Stimulated activated CD4-positive, alpha-beta T cell treated with anti-CD3 and anti-CD28 coated beads, Interleukin-4, amount 100 ng/mL, for 48 hours (primary cell): ENCODE data around the gene DNAH1.

Experiments used
- DNase-seq, 2 donors: peaks; one replicate each; pipeline ENCODE4 v3.0.0-alpha.2; 2020; ENCODE audit warnings: low read depth in 2 of 2

Gene DNAH1

DNA sequence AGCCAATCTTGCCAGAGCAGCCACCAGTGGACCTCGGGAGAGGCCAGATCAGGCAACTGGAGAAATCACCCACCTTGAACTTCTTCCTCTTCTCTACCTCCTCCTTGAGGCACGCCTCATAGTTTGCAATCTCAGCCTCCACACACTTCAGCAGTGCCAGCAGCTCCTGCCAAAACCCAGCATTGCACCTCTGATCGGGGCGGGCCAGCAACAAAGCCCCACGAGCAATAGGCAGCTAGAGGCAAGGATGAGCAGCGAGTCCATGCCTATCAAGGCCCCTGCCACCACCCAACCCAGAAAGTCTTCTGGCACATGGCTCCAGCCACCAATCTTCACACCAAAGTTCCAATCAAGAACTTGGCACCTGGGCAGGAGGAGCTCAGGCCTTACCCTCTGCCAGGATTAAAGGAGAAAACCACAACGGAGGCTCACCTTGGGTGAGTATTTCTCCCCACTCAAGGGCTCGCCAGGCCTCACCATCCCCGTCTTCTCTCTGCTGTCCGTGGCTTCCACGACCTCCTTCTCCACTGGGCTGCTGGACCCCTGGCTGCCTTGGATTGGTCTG is 86.7 kb downstream of the DNAH1 start:
- no peak for DNase-seq

DNA sequence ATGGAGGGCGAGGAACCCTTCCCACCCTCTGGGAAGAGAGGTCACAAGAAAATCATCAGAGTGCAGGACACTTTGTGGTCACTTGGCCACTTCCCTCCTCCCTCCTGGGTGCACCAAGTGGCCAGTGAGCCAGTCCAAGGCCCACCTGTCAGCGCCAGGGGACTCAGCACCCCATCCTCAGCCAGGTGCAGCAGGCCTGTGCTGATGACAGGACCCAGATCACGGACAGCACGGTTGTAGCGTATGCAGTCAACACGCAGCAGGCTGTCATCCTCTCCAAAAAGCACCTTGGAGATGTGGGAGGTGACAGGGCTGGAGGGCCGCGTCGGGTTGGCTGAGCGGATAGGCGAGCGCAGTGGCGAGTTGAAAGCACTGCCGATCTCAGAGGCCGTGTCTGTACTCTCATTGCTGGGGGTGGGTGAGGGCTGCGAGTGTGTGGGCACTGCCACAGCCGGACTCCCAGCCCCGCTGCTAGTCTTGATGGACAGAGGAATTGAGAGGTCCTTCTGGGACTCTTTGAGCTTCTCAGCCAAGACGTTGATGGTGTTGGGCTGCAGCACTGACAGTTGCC is 87.2 kb downstream of the DNAH1 start:
- DNase-seq, result no peak

GRCh38 chr3:52403955-52404354 is 87.8 kb downstream of the DNAH1 start:
- DNase-seq, result no peak

DNA sequence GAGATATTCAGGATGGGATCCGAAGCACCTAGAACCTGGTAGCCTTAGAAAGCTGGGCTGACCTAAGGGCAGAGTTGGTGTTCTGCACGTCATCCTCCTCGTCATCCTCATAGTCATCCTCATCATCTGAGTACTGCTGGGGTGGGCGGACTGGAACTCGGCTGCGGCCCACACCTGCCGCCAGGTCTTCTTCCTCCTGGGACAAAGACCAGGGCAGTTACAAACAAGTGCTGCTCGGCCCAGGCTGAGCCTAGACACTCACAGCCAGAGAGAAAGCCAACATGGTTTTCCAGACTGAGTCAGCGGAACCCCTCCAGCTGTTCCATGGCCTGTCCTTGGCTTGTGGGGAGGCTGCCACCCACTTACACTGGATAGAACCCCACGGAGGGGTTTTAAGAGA is 88.3 kb downstream of the DNAH1 start:
- no peak for DNase-seq

- no peak for DNase-seq
Observed at GRCh38 chr3:52405066-52405465, 88.9 kb downstream of the DNAH1 start.

DNA sequence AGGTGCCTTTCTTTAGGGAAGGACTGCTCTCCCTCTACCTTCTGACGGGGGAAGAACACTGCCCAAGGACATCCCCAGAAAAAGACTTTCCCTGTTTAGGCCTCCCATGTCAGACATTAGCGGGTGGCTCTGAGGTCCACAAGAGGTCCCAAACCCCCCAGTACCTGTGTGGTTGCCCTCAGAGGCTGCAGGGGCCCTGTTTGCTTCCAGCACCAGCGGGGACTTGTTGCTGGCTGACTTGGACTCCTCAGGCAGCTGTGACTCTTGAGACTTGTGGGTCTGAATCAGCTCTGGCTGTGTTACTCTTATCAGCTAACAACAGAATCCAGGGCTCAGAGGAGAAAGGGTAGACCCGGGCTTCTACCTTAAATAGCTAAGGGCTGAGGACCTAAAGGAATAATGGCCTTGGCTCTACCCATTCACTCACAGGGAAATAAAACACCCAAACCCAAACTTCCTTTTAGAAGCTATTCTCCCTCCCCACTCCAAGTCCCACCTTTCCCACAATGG is 89.5 kb downstream of the DNAH1 start:
- no peak for DNase-seq

DNA sequence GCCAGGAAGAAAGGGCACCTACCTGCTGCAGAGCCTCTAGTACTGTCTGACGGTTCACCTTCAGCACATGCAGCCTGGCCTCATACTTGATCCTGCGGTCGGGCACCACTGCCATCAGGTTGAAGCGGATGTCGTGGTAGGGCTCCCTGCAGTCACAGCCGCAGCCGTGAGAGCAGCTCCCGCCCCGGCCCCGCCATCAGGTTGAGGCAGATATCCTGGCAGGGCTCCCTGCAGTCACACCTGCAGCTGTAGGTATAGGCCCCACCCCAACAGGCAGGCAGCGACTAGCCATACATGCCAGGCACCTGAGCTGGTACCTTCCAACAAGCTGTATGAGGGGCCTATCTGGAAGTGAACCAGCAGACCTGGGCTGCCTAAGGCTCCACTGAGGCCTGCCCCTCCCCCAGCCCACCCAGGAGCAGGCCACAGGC is 90.1 kb downstream of the DNAH1 start:
- no peak for DNase-seq

DNA sequence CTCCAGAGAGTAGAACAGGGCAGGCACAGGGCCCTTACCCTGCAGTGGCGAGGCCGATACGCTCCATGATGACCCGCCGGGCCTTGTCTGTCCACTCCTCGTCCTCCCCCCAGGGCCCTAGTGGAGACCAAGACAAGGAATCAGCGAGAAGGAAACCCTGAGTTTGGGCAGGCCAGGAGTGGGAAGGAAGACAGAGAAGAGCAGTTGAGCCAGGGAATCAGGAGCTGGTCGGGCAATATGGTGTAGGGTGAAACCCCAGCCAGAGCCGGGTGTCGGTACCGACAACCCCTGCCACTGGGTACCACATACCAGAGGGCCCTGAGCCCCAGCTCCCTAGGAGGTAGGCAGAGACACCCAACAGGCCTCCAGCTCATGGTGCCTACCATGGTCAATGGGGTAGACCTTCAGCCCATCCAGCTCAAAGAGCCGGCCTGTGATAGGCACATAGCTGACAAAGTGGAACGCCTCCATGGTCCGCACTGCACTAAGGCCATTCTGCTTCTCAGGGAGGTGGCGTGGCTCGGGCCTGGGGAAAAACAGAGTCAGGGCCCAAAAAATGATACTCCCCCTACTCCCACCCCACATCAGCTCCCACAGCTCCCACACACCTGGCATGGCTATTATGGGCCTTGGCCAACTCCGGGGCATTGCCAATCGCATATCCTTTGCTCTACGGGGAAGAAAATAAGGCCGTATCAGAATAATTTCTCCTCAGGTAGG is 90.8 kb downstream of the DNAH1 start:
- DNase-seq, result no peak

GRCh38 chr3:52407779-52408178 is 91.7 kb downstream of the DNAH1 start:
- no peak for DNase-seq

DNA sequence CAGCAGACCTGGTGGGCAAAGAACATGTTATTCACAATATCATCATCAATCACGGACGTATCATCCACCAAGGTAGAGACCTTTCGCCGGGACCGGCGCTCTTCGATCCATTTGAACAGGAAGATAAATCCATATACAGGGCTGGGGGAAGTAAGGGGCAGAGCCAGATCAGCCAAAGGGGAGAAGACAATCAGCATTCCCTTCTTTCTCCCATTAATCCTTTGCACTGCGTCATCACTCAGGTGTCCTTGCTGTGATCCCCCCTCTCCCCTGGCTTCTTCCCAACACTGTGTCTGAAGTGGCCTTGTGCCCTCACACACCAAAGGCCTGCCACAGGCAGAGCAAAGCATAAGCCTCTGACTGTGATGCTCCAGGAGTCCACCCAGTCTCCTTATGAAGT is 92.3 kb downstream of the DNAH1 start:
- DNase-seq, result no peak

GRCh38 chr3:52415800-52416199 is 99.7 kb downstream of the DNAH1 start:
- DNase-seq, result no peak

DNA sequence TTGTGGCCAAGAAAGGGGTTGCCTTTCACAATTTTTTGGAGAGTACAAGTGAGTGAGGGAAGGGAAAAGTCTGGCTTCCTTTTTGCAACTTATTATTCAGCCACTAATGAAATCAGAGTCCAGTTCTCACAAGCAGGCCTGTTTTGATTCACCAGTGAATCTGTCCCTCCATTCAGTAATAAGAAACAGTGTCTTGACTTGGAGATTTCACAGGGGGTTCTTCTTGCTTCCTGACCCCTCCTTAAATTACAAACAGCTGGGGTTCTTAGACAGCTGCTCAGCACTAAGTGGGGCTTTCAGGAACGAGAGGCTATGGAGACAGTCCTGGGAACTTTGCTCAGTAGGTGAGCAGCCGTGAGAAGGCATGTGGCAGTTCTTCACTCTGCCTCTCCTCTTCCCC is 104.3 kb downstream of the DNAH1 start:
- DNase-seq, result no peak

GRCh38 chr3:52422669-52423068 is 106.5 kb downstream of the DNAH1 start:
- no peak for DNase-seq

GRCh38 chr3:52423173-52423572 is 107.1 kb downstream of the DNAH1 start:
- no peak for DNase-seq

DNA sequence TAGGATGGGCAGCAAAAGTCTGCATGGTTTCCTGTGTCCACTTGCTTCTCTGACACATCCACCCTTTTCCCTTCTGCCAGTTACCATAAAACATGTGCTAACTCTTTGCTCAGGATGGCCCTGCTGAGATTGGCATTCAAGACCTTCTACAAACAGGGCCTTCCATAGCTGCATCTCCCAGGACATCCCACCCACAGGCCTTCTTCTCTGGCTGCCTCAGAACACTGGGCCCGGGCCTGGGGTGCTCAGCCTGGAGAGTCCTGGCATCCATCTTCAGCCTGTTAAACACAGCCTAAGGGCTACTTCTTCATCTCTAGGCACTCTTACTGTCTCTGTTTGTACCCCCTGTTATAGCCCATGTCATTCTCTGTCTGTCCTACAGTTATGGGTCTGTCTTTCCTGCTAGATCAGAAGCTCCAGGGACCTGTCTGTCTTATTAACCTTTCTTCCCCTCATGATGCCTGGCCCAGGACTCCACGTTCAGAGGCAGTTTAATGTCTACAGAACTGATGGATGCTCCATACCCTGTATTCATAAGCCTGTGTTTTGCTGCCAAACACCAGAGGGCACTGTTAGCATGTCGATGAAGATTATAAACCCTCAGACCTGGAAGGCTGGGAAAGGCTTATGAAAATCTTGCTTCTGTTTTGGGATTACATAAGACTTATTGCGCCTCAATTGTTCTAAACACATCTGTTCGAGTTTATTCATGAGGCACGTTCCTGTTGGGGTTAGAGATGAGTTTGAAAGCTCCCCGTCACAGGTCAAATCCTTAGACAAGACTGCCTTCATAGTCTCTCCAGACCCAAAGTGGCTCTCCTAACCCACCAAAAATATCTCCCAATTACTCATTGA is 112.3 kb downstream of the DNAH1 start:
- DNase-seq, result peak in 1 of 2 donors; percentile 23

- no peak for DNase-seq
Observed at GRCh38 chr3:52429031-52429430, 112.9 kb downstream of the DNAH1 start.

GRCh38 chr3:52429779-52430415 is 113.8 kb downstream of the DNAH1 start:
- no peak for DNase-seq

- DNase-seq, result no peak
Observed at GRCh38 chr3:52430416-52430810, 114.3 kb downstream of the DNAH1 start.

DNA sequence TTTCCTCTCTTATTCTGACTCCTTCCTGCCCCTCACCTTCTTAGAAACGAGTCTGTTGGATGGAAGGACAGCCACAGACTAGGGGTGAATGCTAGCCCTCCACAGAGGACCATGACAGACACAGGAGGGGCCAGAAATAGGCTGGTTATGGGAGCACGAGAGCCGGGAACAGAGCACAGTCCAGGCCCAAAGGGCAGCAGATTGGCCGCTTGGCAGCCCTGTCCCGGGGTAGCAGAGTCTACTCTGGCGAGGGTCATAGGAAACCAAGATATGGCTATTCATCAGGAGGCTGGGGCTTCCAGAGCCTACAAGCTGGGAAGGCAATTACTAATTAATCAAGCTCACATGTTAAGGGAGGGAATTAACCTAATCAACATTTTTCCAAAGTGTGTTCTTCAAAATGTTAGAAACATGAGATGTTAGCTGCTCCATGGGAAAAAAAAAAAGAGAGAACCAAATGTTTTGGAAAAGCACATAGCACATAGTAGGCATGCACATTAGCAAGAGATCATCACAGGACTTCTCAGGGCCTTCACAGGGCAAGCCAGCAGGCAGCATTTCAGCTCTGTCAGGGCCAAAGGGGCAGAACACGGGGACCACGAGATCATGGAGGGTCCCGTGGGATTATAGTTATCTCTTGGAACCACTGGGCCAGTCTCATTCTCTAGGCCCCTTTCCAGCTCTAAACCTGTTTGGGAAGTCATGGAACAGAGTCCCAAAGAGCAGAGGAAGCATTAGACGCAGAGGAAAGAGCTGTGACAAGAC is 115.5 kb downstream of the DNAH1 start:
- DNase-seq, result no peak

GRCh38 chr3:52432225-52432624 is 116.1 kb downstream of the DNAH1 start:
- no peak for DNase-seq

DNA sequence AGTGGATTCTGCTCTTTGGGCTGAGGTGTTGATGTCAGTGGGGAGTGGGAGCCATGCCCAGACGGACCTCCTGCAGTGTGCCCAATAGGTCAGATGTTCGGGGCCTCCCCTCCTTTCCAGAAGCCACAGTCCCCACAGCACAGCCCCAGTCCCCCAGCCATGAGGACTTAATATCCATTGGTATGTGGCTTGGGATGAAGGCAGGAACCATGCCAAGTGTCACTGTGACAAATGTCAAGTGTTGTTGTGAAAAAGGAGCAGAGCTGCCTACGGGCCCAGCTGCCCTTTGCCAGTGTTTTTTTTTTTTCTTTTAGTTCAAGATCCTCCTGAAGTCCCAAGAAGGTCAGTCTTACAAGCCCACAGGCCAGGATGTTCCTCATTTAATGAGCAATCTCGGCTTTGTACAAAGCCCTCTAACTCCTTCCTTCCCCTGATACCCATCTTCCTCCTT is 116.6 kb downstream of the DNAH1 start:
- no peak for DNase-seq
